GM19193 (cell line): ENCODE data around the gene MYO1G.

Source experiments
- POLR2A ChIP-seq: IDR thresholded peaks from 4 replicates; pipeline ENCODE4 v1.6.1; 2011; ENCODE audit not compliant: insufficient read depth, insufficient read length; ENCODE audit errors: extremely low read depth

Gene MYO1G

DNA sequence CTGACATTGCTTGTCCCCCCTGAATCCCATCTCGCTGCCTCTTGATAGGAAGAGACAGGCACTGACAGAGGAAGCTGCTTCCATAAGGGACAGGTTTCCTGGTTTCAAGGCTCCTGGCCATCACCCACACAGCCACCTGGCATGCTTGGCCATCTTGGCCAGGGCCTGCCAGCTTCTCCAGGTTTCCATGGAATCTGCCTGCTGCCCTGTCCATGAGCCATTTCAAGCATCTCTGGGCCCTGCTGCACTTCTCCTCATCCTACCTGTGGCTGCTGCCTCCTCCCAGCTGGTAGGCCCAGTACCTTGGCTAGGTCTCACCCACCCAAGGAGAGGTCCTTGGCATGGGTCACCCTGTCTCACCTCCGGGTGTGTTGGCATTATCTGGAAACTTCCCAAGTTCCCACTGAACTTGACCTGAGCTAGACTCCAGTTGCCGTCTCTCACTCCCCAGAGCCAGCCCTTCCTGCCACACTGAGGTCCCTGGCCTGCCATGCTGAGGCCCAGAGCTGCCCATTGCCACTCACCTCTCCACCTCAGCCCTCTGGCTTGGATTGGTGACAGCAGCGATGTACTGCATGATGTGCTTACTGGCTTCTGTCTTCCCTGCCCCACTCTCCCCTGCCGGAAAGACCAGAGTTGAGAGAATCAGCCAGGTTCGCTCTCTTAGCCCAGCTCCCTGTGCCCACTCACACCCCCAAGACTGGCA is 2.6 kb downstream of the MYO1G start:
- TF ChIP-seq POLR2A = no peak

DNA sequence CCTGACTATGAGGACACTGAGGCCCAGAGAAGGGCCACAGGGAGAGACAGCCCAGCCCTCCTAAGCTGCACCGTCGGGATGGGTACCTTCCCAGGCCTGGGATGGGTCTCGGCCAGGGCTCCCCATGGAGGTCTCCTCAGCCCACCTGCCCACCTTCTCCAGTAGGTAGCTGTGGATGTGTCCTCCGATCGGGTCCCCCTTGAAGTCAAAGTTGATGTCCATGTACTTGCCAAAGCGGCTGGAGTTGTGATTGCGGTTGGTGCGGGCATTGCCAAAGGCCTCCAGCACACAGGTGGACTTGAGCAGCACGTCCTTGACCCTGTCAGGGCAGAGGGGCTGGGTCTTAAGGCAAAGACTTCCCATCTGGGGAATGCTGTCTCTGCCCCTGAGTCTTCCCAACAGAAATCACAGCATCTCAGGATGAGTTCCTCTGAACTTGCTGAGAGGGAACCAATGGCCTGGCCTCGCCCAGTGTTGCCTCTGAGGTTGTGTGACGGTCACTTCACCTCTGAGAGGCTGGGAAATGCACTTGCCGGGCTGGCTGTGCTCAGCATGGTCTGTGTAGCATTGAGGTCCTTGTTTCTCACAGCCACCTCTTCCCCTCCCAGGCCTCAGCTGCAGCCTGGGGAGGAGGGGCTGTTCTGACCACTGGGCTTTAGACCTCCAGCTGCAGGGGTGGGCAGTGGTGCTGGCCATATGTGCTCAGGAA is 3.3 kb downstream of the MYO1G start:
- no peak for TF ChIP-seq POLR2A

DNA sequence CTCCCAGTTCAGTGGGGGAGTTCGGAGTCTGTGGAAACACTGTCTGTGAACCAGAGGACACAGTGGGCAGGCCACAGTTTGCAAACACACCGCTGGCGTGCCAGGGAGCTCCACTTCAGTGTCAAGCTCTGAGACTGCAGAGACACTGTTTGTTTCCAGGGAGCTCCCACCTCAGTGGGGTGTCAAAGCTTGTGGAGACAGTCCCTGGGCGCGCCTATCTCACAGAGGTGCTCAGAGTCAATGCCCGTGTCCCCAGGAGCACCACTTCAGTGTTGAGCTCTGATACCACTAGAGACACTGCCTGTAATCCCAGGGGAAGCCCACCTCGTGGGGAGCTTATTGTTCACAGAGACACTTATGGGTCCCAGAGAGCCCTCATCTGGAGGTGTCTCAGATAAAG is 4.3 kb downstream of the MYO1G start:
- no peak for TF ChIP-seq POLR2A

DNA sequence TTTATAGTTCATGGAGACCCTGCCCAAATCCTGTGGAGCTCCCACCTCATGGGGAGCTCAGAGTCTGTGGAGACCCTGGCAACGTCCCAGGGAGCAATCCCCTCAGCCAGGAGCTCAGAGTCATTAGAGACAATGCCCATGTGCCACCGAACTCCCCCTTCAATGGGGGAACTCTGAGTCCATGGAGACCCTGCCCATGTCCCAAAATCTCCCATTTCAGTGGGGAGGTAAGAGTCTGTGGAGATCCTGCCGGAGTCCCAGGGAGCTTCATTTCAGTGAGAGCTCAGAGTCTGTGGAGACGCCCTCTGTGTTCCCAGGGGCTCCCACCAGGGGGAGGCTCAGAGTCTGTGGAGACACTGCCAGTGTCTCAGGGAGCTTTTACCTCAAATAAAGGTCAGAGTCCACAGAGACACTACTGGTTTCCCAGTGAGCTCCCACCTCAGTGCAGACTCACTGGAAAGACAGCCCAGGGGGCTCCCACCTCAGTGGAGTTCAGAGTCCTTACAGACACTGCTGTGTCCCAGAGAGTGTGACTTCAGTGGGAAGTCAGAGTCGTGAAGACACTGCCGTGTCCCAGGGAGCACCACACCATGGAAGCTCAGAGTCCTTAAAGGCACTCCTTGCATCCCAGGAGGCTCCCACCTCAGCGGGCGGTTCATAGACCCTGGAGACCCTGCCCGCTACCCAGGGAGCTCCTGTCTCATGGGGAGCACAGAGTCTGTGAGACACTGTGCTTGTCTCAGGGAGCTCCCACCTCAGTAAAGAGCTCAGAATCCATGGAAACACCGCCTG is 5.0 kb downstream of the MYO1G start:
- no peak for TF ChIP-seq POLR2A

DNA sequence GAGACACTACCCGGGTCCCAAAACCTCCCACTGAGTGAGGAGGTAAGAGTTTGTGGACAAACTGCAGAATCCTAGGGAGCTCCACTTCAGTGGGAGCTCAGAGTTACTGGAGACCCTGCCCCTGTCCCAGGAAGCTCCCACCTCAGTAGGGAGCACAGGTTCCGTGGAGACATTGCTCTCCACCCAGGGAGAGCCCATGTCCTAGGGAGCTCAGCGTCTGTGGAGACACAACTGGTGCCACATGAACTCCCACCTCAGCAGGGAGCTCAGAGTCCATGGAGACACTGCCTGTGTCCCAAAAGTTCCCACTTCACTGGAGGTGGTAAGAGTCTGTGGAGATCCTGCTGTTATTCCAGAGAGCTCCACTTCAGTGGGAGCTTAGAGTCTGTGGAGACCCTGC is 6.3 kb downstream of the MYO1G start:
- TF ChIP-seq POLR2A = no peak

DNA sequence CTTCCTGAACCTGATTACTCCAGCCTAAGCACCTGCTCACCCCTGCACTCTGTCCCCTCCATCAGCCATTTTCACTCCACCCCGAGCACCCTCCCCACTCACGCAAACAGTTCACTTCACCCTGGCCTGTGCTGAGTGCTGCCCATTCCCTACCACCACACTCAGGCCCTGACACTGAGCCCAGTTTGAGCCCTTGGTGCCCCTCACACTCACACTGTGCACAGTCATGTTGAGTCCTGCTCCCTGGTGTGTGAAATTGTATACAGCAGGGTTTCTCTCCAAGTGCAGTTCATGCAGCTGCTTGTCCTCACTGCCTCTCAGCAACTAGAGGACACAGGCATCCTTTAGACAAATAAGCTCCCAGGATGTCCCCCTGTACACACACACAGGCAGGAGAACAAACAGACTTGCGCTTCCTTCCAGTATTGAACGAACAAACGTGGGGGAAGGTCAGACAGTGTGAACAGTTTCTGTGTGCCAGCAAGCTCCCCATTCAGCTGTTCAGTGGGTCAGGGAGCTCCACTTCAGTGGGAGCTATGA is 6.8 kb downstream of the MYO1G start:
- TF ChIP-seq POLR2A = no peak

DNA sequence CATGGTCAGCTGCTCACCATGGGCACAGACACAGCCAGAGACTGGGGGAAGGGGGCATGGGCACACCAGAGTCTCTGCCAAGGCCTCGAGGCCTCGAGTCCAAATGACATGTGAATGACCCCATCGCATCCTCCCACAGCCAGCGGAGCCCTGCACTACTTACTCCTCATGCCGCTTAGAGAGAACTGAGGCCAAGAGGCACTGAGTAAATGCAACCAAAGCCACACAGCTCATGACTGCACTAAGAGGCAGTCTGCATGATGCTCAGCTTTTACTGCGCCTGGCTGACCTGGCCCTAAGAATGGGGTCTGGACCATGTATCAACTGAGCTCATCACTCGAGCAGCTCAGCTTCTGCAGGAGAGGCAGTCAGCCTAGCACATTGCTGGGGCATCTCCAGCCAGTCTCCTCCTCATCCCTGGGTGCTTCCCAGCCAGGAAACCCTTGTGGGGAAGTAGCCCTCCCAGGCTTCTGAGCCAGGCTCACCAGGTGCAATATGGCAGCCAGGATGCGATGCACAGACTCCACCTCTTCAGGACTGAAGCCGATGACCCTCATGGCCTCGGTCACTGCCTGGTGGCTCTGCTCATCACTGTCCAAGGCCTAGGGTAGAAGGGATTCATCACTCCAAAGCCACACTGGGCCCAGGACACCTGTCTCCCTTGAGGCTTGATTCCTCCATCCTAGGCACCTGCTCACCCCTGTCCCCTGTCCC is 7.5 kb downstream of the MYO1G start:
- TF ChIP-seq POLR2A = no peak

DNA sequence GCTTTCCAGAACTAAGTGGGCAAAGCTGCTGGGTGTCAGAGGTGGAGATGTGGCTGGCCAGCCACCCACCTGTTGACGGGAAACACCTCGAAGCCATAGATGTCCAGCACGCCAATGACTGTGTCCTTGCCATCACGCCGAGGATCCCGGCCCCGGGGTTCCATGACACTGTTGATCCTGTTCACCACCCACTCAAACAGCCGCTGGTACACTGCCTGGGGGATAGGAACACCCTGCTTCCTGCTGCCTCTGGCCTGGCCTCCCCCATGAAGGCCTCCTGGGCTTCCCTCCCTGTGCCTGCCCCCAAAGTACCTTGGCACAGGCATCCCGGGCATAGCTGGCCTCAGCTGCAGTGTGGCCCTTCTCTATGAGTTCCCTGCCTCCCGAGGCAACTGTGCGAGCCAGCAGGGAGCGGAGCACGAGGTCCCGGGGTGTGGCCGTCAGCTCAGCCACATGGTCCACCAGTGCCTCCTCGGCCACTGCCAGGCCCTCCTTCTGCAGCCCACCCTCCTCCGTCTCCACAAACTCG is 8.2 kb downstream of the MYO1G start:
- no peak for TF ChIP-seq POLR2A

DNA sequence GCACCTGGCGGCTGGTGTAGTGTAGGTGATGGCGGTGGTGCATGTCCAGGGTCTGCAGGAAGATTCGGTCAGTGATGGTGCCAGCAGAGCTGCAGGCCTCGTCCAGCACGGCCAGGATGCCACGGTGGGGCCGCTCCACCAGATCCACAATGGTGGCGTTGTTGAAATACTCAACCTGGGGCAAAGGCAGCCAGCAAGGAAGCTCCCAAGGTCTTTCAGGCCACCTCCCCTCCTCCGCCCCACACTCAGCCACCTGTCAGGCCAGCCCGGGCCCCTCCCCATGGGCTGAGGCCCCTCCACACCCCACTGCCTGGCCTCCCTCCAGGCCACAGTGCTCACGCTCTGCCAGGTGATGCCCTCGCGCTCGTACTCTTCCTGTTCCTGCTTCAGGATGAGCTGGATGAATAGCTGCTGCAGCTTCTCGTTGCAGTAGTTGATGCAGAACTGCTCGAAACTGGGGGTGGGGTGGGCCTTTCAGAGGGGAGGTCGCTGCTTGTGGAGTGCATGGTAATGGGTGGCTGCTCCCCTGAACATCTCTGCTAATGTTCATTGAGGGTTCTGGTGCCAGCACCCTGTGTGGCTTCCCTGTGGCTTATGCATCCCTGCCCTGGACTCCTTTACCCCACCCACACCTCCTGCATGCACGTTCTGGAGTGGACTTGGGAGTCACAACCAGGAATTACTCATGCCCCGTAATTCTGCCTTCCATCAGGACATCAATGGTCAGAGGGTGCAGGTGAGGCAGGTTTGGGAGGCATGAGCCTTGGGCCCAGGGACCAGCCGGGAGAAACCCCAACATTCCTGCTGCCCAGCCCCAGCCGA is 8.9 kb downstream of the MYO1G start:
- no peak for TF ChIP-seq POLR2A

DNA sequence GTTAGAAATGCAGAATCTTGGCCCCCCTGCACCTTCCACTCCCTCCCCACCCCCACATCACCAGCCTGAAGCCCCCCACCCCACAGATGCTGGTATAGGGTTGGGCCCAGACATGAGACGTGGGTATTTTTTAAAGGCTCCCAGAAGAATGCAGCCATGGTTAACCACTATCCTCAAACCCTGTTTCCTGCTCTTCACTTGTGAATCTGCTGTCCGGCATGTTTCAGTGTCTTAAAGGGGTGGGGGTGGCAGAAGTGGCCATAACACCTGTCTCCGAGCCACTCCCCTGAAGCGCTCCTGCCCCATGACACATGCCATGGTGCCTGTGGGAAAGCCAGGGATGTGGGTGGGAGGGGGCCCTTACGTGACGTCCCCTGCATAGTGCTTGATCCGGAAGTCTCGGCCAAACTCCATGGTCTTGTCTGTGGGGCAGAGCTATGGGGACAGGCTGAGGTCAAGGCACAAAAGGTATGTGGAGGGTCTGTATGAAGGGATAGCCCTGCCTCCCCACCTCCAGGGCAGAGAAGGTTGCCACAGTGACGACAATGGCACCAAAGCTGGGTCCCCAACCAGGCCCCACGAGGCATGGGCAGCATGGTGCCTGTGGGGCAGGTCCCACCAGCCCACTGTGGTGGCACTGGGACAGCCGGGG is 9.6 kb downstream of the MYO1G start:
- no peak for TF ChIP-seq POLR2A

DNA sequence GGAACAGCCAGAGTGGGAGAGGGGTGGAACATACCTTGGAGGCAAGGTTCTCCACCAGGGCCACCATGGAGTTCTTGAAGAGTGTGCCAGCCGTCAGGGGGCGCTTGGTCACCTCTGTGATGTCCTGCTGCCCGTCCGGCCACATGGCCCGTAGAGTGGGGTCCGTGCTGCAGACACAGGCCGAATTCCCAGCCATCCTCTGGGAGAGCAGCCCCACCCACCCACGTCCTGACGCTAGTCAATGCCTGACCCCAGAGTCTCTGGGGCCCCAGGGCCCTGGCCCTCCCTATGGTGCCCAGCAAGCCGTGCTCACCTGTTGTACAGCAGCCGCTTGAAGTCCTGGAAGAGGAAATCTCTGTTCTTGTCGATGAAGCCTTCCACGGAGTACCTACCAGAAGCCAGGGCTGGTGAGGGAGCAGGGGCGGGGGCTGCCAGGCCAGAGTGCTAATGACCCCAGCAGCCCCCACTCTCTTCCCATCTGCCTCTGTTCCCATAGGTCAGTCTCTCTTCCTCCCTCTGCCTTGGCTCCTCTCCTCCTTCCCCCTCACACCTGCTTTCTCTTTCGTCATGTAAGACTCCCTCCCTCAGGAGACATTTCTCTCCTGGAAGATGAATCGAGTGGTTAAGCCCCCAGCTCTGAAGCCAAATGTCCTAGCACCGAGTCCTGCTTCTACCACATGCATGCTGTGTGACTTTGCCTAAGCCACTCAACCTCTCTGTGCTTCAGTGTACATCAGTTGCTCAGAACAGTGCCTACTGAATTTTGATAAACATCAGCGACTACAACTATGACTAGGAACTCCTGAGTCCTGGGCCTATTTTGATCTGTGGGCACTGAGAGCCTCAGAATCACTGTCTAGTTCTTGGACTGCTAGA is 11.0 kb downstream of the MYO1G start:
- TF ChIP-seq POLR2A = peak; percentile 39
